ENCODE measurements around the gene C6orf15. TPM values are rescaled to one million over a fixed set of nuclear protein-coding genes. Genes with fewer than 3 reads are reported as not detected.

The C6orf15 gene
- total RNA-seq, 1 experiment from 2014 or later = not detected

DNA sequence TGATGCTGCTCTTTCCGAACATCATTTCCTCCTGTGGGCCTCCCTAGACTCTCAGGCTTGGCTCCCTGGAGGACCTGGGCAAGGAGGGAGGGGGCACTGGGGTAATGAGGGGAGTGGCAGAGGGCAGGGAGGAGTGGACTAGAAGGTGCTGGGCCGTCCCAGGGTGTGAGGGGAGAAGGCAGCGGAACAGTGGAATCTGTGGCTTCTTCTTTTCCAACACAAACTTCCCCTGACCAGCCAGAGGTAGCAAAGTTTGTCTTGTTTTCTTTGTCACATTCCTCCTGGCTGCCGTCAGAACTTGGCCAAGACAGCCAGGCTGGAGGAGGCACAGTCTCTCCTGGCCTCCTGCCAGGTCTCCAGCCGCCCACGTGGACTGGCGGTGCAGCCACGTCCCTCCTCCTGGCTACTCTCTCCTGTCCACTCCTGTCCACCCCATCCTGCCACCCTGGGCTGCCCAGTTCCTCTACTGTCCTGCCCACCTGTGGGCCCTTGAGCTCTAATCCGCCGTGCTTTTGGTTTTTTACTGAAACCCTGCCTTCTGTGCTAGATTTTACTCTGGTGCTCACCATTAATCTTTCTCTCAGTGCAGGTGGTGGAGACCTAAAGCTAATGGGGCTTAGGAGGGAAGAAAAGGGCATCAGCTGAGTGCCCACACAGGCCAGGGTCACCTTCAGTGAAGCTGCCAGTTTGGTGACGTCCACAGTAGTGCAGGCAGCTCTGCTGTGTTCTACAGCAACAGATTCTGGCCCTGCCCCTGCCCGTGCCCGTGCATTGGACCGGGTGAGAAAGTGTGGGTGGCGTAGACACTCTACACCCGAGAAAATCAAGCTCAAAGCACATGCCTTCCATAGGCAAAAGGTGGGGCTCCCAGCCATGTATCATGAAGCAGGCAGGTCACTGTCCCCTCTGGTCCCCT, 10.7 kb upstream of the C6orf15 start:
- TF ChIP-seq ZNF274 (IDR thresholded peaks at IDR 0.05; ENCODE audit: low read depth, low read length) = no peak
- peak; percentile 85 for TF ChIP-seq EGR1 (IDR thresholded peaks at IDR 0.05; ENCODE audit: low read depth)
- TF ChIP-seq ELF1 (IDR thresholded peaks at IDR 0.05; ENCODE audit: borderline replicate concordance, low read depth) = no peak
- TF ChIP-seq SIN3A (IDR thresholded peaks at IDR 0.05; ENCODE audit: low read depth) = peak; percentile 76
- TF ChIP-seq, protein P1, sequence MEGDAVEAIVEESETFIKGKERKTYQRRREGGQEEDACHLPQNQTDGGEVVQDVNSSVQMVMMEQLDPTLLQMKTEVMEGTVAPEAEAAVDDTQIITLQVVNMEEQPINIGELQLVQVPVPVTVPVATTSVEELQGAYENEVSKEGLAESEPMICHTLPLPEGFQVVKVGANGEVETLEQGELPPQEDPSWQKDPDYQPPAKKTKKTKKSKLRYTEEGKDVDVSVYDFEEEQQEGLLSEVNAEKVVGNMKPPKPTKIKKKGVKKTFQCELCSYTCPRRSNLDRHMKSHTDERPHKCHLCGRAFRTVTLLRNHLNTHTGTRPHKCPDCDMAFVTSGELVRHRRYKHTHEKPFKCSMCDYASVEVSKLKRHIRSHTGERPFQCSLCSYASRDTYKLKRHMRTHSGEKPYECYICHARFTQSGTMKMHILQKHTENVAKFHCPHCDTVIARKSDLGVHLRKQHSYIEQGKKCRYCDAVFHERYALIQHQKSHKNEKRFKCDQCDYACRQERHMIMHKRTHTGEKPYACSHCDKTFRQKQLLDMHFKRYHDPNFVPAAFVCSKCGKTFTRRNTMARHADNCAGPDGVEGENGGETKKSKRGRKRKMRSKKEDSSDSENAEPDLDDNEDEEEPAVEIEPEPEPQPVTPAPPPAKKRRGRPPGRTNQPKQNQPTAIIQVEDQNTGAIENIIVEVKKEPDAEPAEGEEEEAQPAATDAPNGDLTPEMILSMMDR (IDR thresholded peaks at IDR 0.05 in 2 of 3, conservative IDR thresholded peaks at IDR 0.05 in 1 of 3; ENCODE audit: borderline replicate concordance in 1 of 3, insufficient read depth in 1 of 3, low read depth in 2 of 3, low read length in 2 of 3) = no peak
- TF ChIP-seq POLR2AphosphoS5 (IDR thresholded peaks at IDR 0.05; ENCODE audit: low read depth, low read length) = peak; percentile 69
- TF ChIP-seq MAX (IDR thresholded peaks at IDR 0.05) = peak; percentile 91
- peak; percentile 25 for TF ChIP-seq YY1 (IDR thresholded peaks at IDR 0.05; ENCODE audit: extremely low read depth, insufficient replicate concordance, low read depth, low read length)
- TF ChIP-seq ATF3 (IDR thresholded peaks at IDR 0.05) = no peak
- peak; percentile 70 for TF ChIP-seq CBX3 (IDR thresholded peaks at IDR 0.05; ENCODE audit: low read depth)
- TF ChIP-seq FOSL1 (IDR thresholded peaks at IDR 0.05; ENCODE audit: low read depth) = peak; percentile 48; the same call in 1 of the 2 replicates
- peak overlapping the region in 1 of 2 experiments; percentile 27; a peak in 2 of 4 replicates for H3K4me3 ChIP-seq (replicated peaks in 1 of 2; ENCODE audit: low read depth in 1 of 2, low read length in 2 of 2)
- ATAC-seq (peak; percentile 75), DNase-seq (ENCODE audit: low read depth, low spot score) (peak; percentile 72)
- H3K36me3 ChIP-seq (ENCODE audit: control insufficient read depth in 1 of 2, insufficient read depth in 2 of 2, low read length in 2 of 2) = no peaks in the 10 kb centered on the region
- POLR2A ChIA-PET = interaction anchor here (2.1 kb wide), 1 partner anchor 8 kb away, joined by 7 read pairs; the partner anchor contains the start of gene PSORS1C1
- no peaks in the 10 kb centered on the region for H3K9me2 ChIP-seq (ENCODE audit: insufficient read depth)
- CTCF ChIA-PET = interaction anchor here (2.4 kb wide), 1 partner anchor 36 kb away, joined by 7 read pairs; no protein-coding TSS in a partner anchor
- H3K9me3 ChIP-seq (ENCODE audit: control insufficient read depth in 1 of 2, insufficient read depth in 1 of 2, low read depth in 1 of 2, low read length in 2 of 2) = no peaks in the 10 kb centered on the region
- RAD21 ChIA-PET (ENCODE audit: low non-redundant PET in 1 of 2, low total read pairs in 2 of 2, uncharacterized antibody in 2 of 2, unreplicated experiment in 2 of 2) = no interaction called here
- H2AFZ ChIP-seq (ENCODE audit: low read depth, low read length, poor library complexity, severe bottlenecking) = no peak overlapping the region
- no peaks in the 10 kb centered on the region for H3K27me3 ChIP-seq (ENCODE audit: insufficient read depth, low read length)
- H3K27ac ChIP-seq (ENCODE audit: low read depth, low read length) = peak overlapping the region; percentile 64
- H3K79me2 ChIP-seq (ENCODE audit: insufficient read depth, low read length) = no peaks in the 10 kb centered on the region
- peaks cover 41 to 58% of the 10 kb centered on the region in 2 experiments for H3K4me1 ChIP-seq (ENCODE audit: control insufficient read depth in 1 of 2, insufficient read depth in 2 of 2, low read length in 2 of 2)
- H4K20me1 ChIP-seq (ENCODE audit: insufficient read depth) = no peaks in the 10 kb centered on the region
- no TSS peak for BruUV-seq (replicated peaks)
- peak overlapping the region; percentile 81 for H3K4me2 ChIP-seq (ENCODE audit: low read length)
- intact Hi-C loops (cut with micrococcal nuclease) = no loop called here
- peak overlapping the region; percentile 39 for H3K9ac ChIP-seq (ENCODE audit: low read length)
